HG02884 (cell line): ENCODE results near the gene PYURF.
"Not testable (repeated sequence)": the region's sequence is repeated elsewhere in the genome, so short reads cannot be mapped to it uniquely, and the experiment has no call there.

ENCODE experiments used
- ATAC-seq: cut with Tn5 transposase; IDR thresholded peaks from one replicate; pipeline ENCODE4 v1.9.1; 2021; ENCODE audit warnings: mild to moderate bottlenecking, moderate library complexity; ENCODE audit not compliant: unreplicated experiment

PYURF gene

GRCh38 chr4:88523325-88524129 is at the start of gene PYURF:
Gene PYURF, minus strand, starts transcription at chr4:88523776. Its CDS starts 76 bp downstream, at chr4:88523700.
- peak; percentile 79 for ATAC-seq

- ATAC-seq: no peak
Measured at GRCh38 chr4:88570001-88570400, 46.4 kb upstream of the PYURF start.

GRCh38 chr4:88567591-88567990 is 44.0 kb upstream of the PYURF start:
- no peak for ATAC-seq

- no peak for ATAC-seq
Measured at GRCh38 chr4:88549815-88550214, 26.2 kb upstream of the PYURF start.

- not testable (repeated sequence) for ATAC-seq
Measured at GRCh38 chr4:88539322-88540068, 15.9 kb upstream of the PYURF start.

GRCh38 chr4:88537709-88538108 is 14.1 kb upstream of the PYURF start:
- no peak for ATAC-seq

GRCh38 chr4:88535090-88535755 is 11.6 kb upstream of the PYURF start:
- ATAC-seq: no peak

GRCh38 chr4:88533937-88534750 is 10.6 kb upstream of the PYURF start:
- ATAC-seq: no peak

GRCh38 chr4:88533088-88533790 is 9.7 kb upstream of the PYURF start:
- no peak for ATAC-seq

GRCh38 chr4:88531549-88531948 is 8.0 kb upstream of the PYURF start:
- no peak for ATAC-seq

GRCh38 chr4:88528861-88529260 is 5.3 kb upstream of the PYURF start:
- no peak for ATAC-seq

- no peak for ATAC-seq
Measured at GRCh38 chr4:88527787-88528186, 4.2 kb upstream of the PYURF start.

- no peak for ATAC-seq
Measured at GRCh38 chr4:88526221-88526815, 2.7 kb upstream of the PYURF start.

- no peak for ATAC-seq
Measured at GRCh38 chr4:88524171-88524570, 595 bp upstream of the PYURF start.

GRCh38 chr4:88522702-88523324 is 763 bp downstream of the PYURF start:
- no peak for ATAC-seq

GRCh38 chr4:88518911-88519310 is 4.7 kb downstream of the PYURF start:
- ATAC-seq: no peak

- ATAC-seq: no peak
Measured at GRCh38 chr4:88517825-88518224, 5.8 kb downstream of the PYURF start.

GRCh38 chr4:88516746-88517145 is 6.8 kb downstream of the PYURF start:
- ATAC-seq: no peak
